Neural cell (in vitro differentiated cells): ENCODE results near the gene NFATC3. TPM values are rescaled to one million over a fixed set of nuclear protein-coding genes. Genes with fewer than 3 reads are reported as not detected.

Experiments
- H2AFZ ChIP-seq: fragments of 200-600, 300-800 bp; sonication (generic), shearing (Covaris generic); 2 replicates; pipeline ENCODE4 v1.6.0; 2014; ENCODE audit warnings: low read depth, mild to moderate bottlenecking, antibody characterized with exemption, low read length, moderate library complexity
- H3F3A ChIP-seq: fragments of 200-600 bp; shearing (Covaris generic); 2 replicates; pipeline ENCODE4 v1.6.1; 2016; ENCODE audit warnings: mild to moderate bottlenecking, moderate library complexity, mixed read lengths, antibody characterized with exemption, low read length; ENCODE audit not compliant: insufficient read depth, poor library complexity, severe bottlenecking
- H3K27ac ChIP-seq: fragments of 200-600, 300-800 bp; sonication (generic), shearing (Covaris generic); 2 replicates; pipeline ENCODE4 v1.5.1; 2014; ENCODE audit warnings: mild to moderate bottlenecking, low read length, moderate library complexity
- H3K27me3 ChIP-seq: fragments of 300-800, 200-600 bp; sonication (generic), shearing (Covaris generic); 2 replicates; pipeline ENCODE4 v1.6.0; 2014; ENCODE audit warnings: mild to moderate bottlenecking, low read depth, low read length, moderate library complexity; ENCODE audit not compliant: insufficient read depth
- H3K36me3 ChIP-seq: fragments of 300-800, 200-600 bp; sonication (generic), shearing (Covaris generic); 2 replicates; pipeline ENCODE4 v1.5.1; 2014; ENCODE audit warnings: mild to moderate bottlenecking, antibody characterized with exemption, low read length, moderate library complexity; ENCODE audit not compliant: insufficient read depth
- H3K4me2 ChIP-seq: fragments of 300-800, 200-600 bp; sonication (generic), shearing (Covaris generic); 2 replicates; pipeline ENCODE4 v1.6.0; 2014; ENCODE audit warnings: mild to moderate bottlenecking, low read length
- H3K4me3 ChIP-seq: fragments of 300-800, 200-600 bp; sonication (generic), shearing (Covaris generic); 2 replicates; pipeline ENCODE4 v1.5.1; 2014; ENCODE audit warnings: mild to moderate bottlenecking, low read length, moderate library complexity
- H3K79me2 ChIP-seq: fragments of 200-600 bp; shearing (Covaris generic); replicated peaks from 2 replicates; pipeline ENCODE4 v1.6.0; 2014; ENCODE audit warnings: mild to moderate bottlenecking, low read length, moderate library complexity; ENCODE audit not compliant: insufficient read depth
- H3K9ac ChIP-seq: fragments of 300-800, 200-600 bp; sonication (generic), shearing (Covaris generic); 2 replicates; pipeline ENCODE4 v1.6.1; 2016; ENCODE audit warnings: mild to moderate bottlenecking, low read length, mixed read lengths
- H3K9me2 ChIP-seq: fragments of 200-600 bp; shearing (Covaris generic); 2 replicates; pipeline ENCODE4 v1.6.1; 2016; ENCODE audit warnings: mild to moderate bottlenecking, low read length, mixed read lengths; ENCODE audit not compliant: insufficient read depth
- H3K9me3 ChIP-seq: fragments of 200-600, 300-800 bp; sonication (generic), shearing (Covaris generic); 2 replicates; pipeline ENCODE4 v1.6.1; 2016; ENCODE audit warnings: mild to moderate bottlenecking, mixed run types, low read length, moderate library complexity, mixed read lengths
- H4K20me1 ChIP-seq: fragments of 200-600 bp; shearing (Covaris generic); 2 replicates; pipeline ENCODE4 v1.6.1; 2016; ENCODE audit warnings: mild to moderate bottlenecking, mixed run types; ENCODE audit not compliant: insufficient read depth
- CTCF ChIP-seq: fragments of 450-650 bp; IDR thresholded peaks from 2 replicates; pipeline ENCODE4 v1.5.1; 2014; ENCODE audit warnings: antibody characterized with exemption, mild to moderate bottlenecking, moderate library complexity; ENCODE audit not compliant: poor library complexity, severe bottlenecking
- EP300 ChIP-seq: fragments of 450-650 bp; conservative IDR thresholded peaks from 2 replicates; pipeline ENCODE4 v1.6.1; 2014; ENCODE audit warnings: antibody characterized with exemption, mild to moderate bottlenecking, moderate library complexity; ENCODE audit not compliant: poor library complexity, severe bottlenecking
- EZH2 ChIP-seq: fragments of 200-600, 300-800 bp; shearing (Covaris generic), sonication (generic); IDR thresholded peaks from 2 replicates; pipeline ENCODE4 v1.6.1; 2014; ENCODE audit warnings: antibody characterized with exemption, low read length, borderline replicate concordance, mild to moderate bottlenecking; ENCODE audit not compliant: insufficient read depth, poor library complexity, severe bottlenecking
- MXI1 ChIP-seq: fragments of 450-650 bp; conservative IDR thresholded peaks from 2 replicates; pipeline ENCODE4 v1.6.1; 2014; ENCODE audit warnings: antibody characterized with exemption, mild to moderate bottlenecking; ENCODE audit not compliant: poor library complexity, severe bottlenecking
- POLR2AphosphoS5 ChIP-seq: IDR thresholded peaks from 2 replicates; pipeline ENCODE4 v1.6.1; 2012
- RAD21 ChIP-seq: fragments of 450-650 bp; conservative IDR thresholded peaks from 2 replicates; pipeline ENCODE4 v1.6.1; 2014; ENCODE audit warnings: antibody characterized with exemption, mild to moderate bottlenecking, moderate library complexity
- REST ChIP-seq: IDR thresholded peaks from 2 replicates; pipeline ENCODE4 v1.6.1; 2012; ENCODE audit warnings: borderline replicate concordance
- SMC3 ChIP-seq: fragments of 450-650 bp; conservative IDR thresholded peaks from 2 replicates; pipeline ENCODE4 v1.6.1; 2014; ENCODE audit warnings: antibody characterized with exemption, mild to moderate bottlenecking, moderate library complexity; ENCODE audit not compliant: poor library complexity
- TAF1 ChIP-seq: IDR thresholded peaks from 2 replicates; pipeline ENCODE4 v1.6.1; 2012; ENCODE audit warnings: low read depth
- polyA plus RNA-seq: library from polyadenylated mRNA; depleted of rRNA; stranded (reverse); fragments of >200 nt; gene quantifications from 2 replicates; pipeline ENCODE4 v1.2.3, GENCODE V29; 2014

The NFATC3 gene
- polyA plus RNA-seq, 1 donor from 2014 or later, result 6.2 TPM

GRCh38 chr16:68269793-68270192, 184.6 kb downstream of the NFATC3 start:
- Histone ChIP-seq H3K9me3 (no peaks in the 10 kb centered on the region), H3K27ac (no peak overlapping the region), H3K36me3 (no peaks in the 10 kb centered on the region), H3K4me3 (no peak overlapping the region), H4K20me1 (no peaks in the 10 kb centered on the region), H2AFZ (no peak overlapping the region), H3K9ac (no peak overlapping the region), H3K27me3 (no peaks in the 10 kb centered on the region), H3K4me2 (no peak overlapping the region), H3K79me2 (no peaks in the 10 kb centered on the region), H3K9me2 (no peaks in the 10 kb centered on the region), H3F3A (no peaks in the 10 kb centered on the region)
- TF ChIP-seq REST (no peak), POLR2AphosphoS5 (no peak), EP300 (no peak), MXI1 (no peak)

- H3K4me3 ChIP-seq, result no peak overlapping the region
- no peaks in the 10 kb centered on the region for H3K9me2 ChIP-seq
- H3K27ac ChIP-seq, result no peak overlapping the region
- H3K36me3 ChIP-seq, result no peaks in the 10 kb centered on the region
- no peak overlapping the region for H3K9ac ChIP-seq
- no peaks in the 10 kb centered on the region for H3K27me3 ChIP-seq
- H4K20me1 ChIP-seq, result no peaks in the 10 kb centered on the region
- H3K9me3 ChIP-seq, result no peaks in the 10 kb centered on the region
- no peaks in the 10 kb centered on the region for H3K79me2 ChIP-seq
- TF ChIP-seq REST (no peak), EP300 (no peak), SMC3 (no peak), TAF1 (no peak), EZH2 (no peak), MXI1 (no peak), POLR2AphosphoS5 (no peak), CTCF (no peak), RAD21 (no peak)
- no peak overlapping the region for H2AFZ ChIP-seq
- H3K4me2 ChIP-seq, result no peak overlapping the region
- no peaks in the 10 kb centered on the region for H3F3A ChIP-seq
Measured at GRCh38 chr16:68270353-68270752, 185.2 kb downstream of the NFATC3 start.
